NB4 (cell line): Measurements from ENCODE around the gene PTPN6.

Source experiments
- DNase-seq: peaks from one replicate; pipeline ENCODE4 v3.0.0; 2010; ENCODE audit warnings: low read depth
- H3K4me3 ChIP-seq: one replicate; pipeline ENCODE4 v1.5.1; 2011; ENCODE audit warnings: mild to moderate bottlenecking, low read depth, low read length, moderate library complexity
- MYC ChIP-seq: IDR thresholded peaks from 2 replicates; pipeline ENCODE4 v1.6.1; 2011; ENCODE audit warnings: low read depth, low read length
- POLR2A ChIP-seq: IDR thresholded peaks from 2 replicates; pipeline ENCODE4 v1.6.1; 2011; ENCODE audit warnings: mild to moderate bottlenecking; ENCODE audit not compliant: insufficient read length; ENCODE audit errors: extremely low read depth
- TF ChIP-seq, protein P1 (sequence below): IDR thresholded peaks from one replicate; pipeline ENCODE4 v1.5.1; 2012; ENCODE audit warnings: low read depth, low read length
- TF ChIP-seq, protein P2 (sequence below): IDR thresholded peaks from 2 replicates; pipeline ENCODE4 v1.6.1; 2011; ENCODE audit warnings: low read depth, low read length

PTPN6 gene

DNA sequence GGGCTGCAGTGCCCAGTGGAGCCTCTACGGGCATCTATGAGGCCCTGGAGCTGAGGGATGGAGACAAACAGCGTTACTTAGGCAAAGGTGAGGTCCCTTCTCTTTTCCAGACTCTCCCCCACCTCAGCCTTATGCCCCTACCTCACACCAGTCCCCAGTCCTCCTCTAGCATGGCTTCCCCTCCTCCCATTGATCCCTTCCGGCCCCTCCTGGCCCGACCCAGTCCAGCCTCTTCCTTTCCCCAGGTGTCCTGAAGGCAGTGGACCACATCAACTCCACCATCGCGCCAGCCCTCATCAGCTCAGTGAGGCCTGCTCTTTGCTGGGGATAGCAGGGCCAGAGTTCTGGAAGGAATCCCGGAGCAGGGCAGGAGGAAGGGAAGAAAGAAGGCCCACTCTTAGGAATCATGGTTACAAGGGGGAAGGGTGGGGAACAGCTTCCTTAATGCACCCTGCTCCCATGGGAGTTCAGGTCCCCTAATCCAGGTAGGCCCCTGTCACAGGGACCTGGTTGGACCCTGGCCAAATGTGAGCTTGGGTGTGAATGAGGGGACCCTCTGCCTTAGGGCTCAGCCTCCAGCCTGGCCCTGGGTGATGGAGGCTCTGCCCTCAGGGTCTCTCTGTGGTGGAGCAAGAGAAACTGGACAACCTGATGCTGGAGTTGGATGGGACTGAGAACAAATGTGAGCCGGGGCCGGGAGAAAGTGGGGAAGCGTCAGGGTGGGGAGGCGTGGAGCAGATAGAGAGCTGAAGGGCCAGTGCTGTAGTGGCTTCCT lies 34.5 kb upstream of the PTPN6 start:
- DNase-seq: no peak
- TF ChIP-seq MYC (no peak), POLR2A (no peak)
- TF ChIP-seq, protein P1, sequence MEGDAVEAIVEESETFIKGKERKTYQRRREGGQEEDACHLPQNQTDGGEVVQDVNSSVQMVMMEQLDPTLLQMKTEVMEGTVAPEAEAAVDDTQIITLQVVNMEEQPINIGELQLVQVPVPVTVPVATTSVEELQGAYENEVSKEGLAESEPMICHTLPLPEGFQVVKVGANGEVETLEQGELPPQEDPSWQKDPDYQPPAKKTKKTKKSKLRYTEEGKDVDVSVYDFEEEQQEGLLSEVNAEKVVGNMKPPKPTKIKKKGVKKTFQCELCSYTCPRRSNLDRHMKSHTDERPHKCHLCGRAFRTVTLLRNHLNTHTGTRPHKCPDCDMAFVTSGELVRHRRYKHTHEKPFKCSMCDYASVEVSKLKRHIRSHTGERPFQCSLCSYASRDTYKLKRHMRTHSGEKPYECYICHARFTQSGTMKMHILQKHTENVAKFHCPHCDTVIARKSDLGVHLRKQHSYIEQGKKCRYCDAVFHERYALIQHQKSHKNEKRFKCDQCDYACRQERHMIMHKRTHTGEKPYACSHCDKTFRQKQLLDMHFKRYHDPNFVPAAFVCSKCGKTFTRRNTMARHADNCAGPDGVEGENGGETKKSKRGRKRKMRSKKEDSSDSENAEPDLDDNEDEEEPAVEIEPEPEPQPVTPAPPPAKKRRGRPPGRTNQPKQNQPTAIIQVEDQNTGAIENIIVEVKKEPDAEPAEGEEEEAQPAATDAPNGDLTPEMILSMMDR: no peak
- TF ChIP-seq, protein P2, sequence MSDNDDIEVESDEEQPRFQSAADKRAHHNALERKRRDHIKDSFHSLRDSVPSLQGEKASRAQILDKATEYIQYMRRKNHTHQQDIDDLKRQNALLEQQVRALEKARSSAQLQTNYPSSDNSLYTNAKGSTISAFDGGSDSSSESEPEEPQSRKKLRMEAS: no peak
- H3K4me3 ChIP-seq: no peak overlapping the region

DNA sequence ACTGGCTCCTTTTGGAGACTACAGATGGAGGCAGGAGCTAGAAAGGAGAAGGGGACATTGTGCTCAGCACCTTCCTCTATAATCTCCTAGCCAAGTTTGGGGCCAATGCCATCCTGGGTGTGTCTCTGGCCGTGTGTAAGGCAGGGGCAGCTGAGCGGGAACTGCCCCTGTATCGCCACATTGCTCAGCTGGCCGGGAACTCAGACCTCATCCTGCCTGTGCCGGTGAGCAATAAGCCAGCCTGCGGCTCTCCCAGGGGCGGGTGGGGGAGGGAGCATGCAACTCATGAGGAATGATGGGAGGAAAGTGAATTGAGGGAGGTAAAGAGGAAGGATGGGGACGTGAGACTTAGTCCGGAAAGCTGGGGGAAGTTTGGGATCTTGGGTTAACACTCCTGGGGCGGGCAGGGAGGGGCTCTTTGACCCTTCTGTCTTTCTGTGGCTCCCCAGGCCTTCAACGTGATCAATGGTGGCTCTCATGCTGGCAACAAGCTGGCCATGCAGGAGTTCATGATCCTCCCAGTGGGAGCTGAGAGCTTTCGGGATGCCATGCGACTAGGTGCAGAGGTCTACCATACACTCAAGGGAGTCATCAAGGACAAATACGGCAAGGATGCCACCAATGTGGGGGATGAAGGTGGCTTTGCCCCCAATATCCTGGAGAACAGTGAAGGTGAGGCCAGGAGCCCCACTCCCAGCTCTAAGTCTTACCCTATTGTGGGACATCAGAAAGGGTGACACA lies 33.5 kb upstream of the PTPN6 start:
- no peak for TF ChIP-seq MYC
- TF ChIP-seq, protein P1: no peak
- TF ChIP-seq, protein P2: no peak
- TF ChIP-seq POLR2A: no peak
- no peak overlapping the region for H3K4me3 ChIP-seq

DNA sequence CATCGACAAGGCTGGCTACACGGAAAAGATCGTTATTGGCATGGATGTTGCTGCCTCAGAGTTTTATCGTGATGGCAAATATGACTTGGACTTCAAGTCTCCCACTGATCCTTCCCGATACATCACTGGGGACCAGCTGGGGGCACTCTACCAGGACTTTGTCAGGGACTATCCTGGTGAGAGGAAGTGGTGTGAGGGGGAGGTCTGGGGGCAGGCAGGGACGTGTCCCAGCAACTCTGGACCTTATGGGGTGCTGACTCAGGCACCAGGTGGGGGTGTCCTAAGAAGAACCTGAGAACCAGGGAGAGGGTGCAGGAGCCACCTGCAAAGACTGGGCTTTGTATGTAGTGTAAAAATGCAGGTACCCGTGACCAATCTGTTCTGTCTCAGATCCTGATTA lies 31.6 kb upstream of the PTPN6 start:
- no peak for TF ChIP-seq MYC
- TF ChIP-seq, protein P1: peak; percentile 42
- DNase-seq: peak; percentile 51
- H3K4me3 ChIP-seq: no peak overlapping the region

More for the DNA sequence above, 33.5 kb upstream of the PTPN6 start:
- no peak for DNase-seq

DNA sequence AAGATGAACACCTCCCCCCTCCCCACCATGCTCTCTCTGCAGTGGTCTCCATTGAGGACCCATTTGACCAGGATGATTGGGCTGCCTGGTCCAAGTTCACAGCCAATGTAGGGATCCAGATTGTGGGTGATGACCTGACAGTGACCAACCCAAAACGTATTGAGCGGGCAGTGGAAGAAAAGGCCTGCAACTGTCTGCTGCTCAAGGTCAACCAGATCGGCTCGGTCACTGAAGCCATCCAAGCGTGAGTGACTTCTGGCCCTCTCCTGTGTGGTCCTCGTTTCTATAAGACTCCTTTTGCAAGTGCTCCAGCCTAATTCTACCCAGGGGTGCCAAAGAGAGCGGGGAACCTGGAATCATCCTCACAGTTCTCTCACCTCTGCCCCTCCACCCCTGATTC lies 29.6 kb upstream of the PTPN6 start:
- no peak for TF ChIP-seq POLR2A
- TF ChIP-seq MYC: no peak
- TF ChIP-seq, protein P2: no peak
- TF ChIP-seq, protein P1: no peak

DNA sequence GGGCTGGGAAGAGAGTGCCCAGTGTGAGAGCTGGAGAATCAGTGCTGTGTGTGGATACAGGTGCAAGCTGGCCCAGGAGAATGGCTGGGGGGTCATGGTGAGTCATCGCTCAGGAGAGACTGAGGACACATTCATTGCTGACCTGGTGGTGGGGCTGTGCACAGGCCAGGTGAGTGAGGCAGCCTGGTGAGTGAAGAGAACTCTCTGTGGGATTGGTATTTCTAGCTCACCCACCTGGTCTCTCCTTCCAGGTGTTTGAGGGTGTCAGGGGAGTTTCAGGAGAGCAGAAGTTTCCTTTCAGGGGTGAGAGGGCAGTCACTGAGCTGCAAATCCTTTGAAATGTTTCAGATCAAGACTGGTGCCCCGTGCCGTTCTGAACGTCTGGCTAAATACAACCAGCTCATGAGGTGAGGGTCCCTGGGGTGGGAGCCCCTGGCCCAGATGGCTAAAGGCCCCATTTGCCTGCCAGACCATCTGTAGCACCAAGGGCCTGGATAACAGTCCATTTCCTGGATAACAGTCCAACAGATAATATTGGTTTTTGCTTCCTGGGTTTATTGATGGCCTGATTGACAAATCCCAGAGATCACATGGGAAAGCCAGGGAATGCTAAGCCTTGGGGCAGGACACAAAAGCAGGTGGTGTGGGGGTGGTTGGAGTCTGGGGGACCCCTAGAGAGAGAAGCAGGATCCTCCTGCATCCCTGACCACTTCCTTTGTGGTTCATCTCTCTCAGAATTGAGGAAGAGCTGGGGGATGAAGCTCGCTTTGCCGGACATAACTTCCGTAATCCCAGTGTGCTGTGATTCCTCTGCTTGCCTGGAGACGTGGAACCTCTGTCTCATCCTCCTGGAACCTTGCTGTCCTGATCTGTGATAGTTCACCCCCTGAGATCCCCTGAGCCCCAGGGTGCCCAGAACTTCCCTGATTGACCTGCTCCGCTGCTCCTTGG lies 28.9 kb upstream of the PTPN6 start:
- no peak overlapping the region for H3K4me3 ChIP-seq
- no peak for DNase-seq
- TF ChIP-seq POLR2A (no peak), MYC (no peak)
- TF ChIP-seq, protein P2: no peak
- TF ChIP-seq, protein P1: no peak

More for the DNA sequence above, 29.6 kb upstream of the PTPN6 start:
- H3K4me3 ChIP-seq: no peak overlapping the region
- DNase-seq: no peak
